Endothelial cell of umbilical vein (primary cell): ENCODE data around the gene KCNAB2. TPM values are rescaled to one million over a fixed set of nuclear protein-coding genes. Genes with fewer than 3 reads are reported as not detected.

Experiments
- BruUV-seq: library from RNA; stranded (reverse); fragments of 400-500 nt; replicated peaks from 2 replicates; lab custom pipeline; 2021; lab: Mats Ljungman, UMichigan
- CTCF ChIA-PET: fragments of 300-600, 350-600 bp; sonication (Branson Sonifier 250); formaldehyde crosslinking; loops from one replicate; lab custom pipeline; 2021; ENCODE audit warnings: antibody characterized with exemption, inconsistent platforms; lab: Charles Lee
- POLR2A ChIA-PET: fragments of 300-600, 350-600 bp; sonication (Branson Sonifier 250); formaldehyde crosslinking; loops from one replicate; lab custom pipeline; 2021; ENCODE audit warnings: antibody characterized with exemption, inconsistent platforms; lab: Charles Lee
- DNase-seq: peaks from one replicate; pipeline ENCODE4 v3.0.0-alpha.2; 2011; ENCODE audit warnings: low read depth, low spot score
- FAIRE-seq: peaks from 2 replicates; lab custom pipeline; 2011; peaks lifted over from hg19 to GRCh38; lab: Jason Lieb, UNC
- H2AFZ ChIP-seq: 2 replicates; pipeline ENCODE4 v1.6.0; 2012; ENCODE audit warnings: low read depth, low read length, control low read depth, inconsistent platforms
- H3K27ac ChIP-seq: 2 replicates; pipeline ENCODE4 v1.5.1; 2011; ENCODE audit warnings: low read depth, mild to moderate bottlenecking, control low read depth, low read length, moderate library complexity; ENCODE audit not compliant: insufficient read depth
- H3K27me3 ChIP-seq, 2 experiments: 2 replicates each; pipeline versions ENCODE4 v1.6.0 to v1.6.1; 2011; ENCODE audit warnings: low read length in 2 of 2, mixed read lengths in 1 of 2; ENCODE audit not compliant: control insufficient read depth in 2 of 2, insufficient read depth in 2 of 2
- H3K36me3 ChIP-seq, 2 experiments: 2 replicates in 1 of 2; 3 replicates in 1 of 2; pipeline ENCODE4 v1.5.1; 2011; ENCODE audit warnings: low read length in 2 of 2, mild to moderate bottlenecking in 1 of 2, moderate library complexity in 1 of 2; ENCODE audit not compliant: control insufficient read depth in 2 of 2, insufficient read depth in 2 of 2; ENCODE audit errors: extremely low read depth in 1 of 2
- H3K4me1 ChIP-seq: 3 replicates; pipeline ENCODE4 v1.5.1; 2011; ENCODE audit warnings: mild to moderate bottlenecking, low read length; ENCODE audit not compliant: control insufficient read depth, insufficient read depth; ENCODE audit errors: extremely low read depth
- H3K4me2 ChIP-seq: 2 replicates; pipeline ENCODE4 v1.6.1; 2011; ENCODE audit warnings: low read length, control low read depth, mixed read lengths; ENCODE audit not compliant: insufficient read depth
- H3K4me3 ChIP-seq, 3 experiments: fragments of 200-600 bp in 1 of 3; sonication (generic), shearing (Covaris generic) in 1 of 3; replicated peaks in 1 of 3; 2 replicates each; pipeline ENCODE4 v1.5.1; 2011 to 2016; ENCODE audit warnings: control low read depth in 3 of 3, low read length in 3 of 3, mild to moderate bottlenecking in 2 of 3, inconsistent platforms in 1 of 3, low read depth in 1 of 3, moderate library complexity in 1 of 3; ENCODE audit not compliant: insufficient read depth in 1 of 3
- H3K79me2 ChIP-seq: 2 replicates; pipeline ENCODE4 v1.6.0; 2012; ENCODE audit warnings: low read length, inconsistent platforms; ENCODE audit not compliant: control insufficient read depth, insufficient read depth
- H3K9ac ChIP-seq: replicated peaks from 2 replicates; pipeline ENCODE3; 2011; ENCODE audit warnings: low read length, control low read depth; ENCODE audit not compliant: insufficient read depth; ENCODE audit errors: extremely low read depth
- H3K9me1 ChIP-seq: replicated peaks from 3 replicates; pipeline ENCODE4 v1.6.0; 2011; ENCODE audit warnings: mild to moderate bottlenecking, low read length; ENCODE audit not compliant: control insufficient read depth, insufficient read depth; ENCODE audit errors: extremely low read depth
- H3K9me3 ChIP-seq: replicated peaks from 2 replicates; pipeline ENCODE4 v1.5.1; 2012; ENCODE audit warnings: low read length, inconsistent platforms; ENCODE audit not compliant: control insufficient read depth, insufficient read depth
- H4K20me1 ChIP-seq: replicated peaks from 2 replicates; pipeline ENCODE3; 2011; ENCODE audit warnings: mild to moderate bottlenecking, low read length; ENCODE audit not compliant: control insufficient read depth, insufficient read depth; ENCODE audit errors: extremely low read depth
- CTCF ChIP-seq, 2 donors: IDR thresholded peaks; 1 replicate in 1 of 2; 2 replicates in 1 of 2; pipeline ENCODE4 v1.5.1; 2011; ENCODE audit warnings: low read length in 2 of 2, mild to moderate bottlenecking in 2 of 2, moderate library complexity in 2 of 2, control low read depth in 1 of 2, inconsistent platforms in 1 of 2, low read depth in 1 of 2; ENCODE audit not compliant: insufficient read depth in 1 of 2; ENCODE audit errors: extremely low read depth in 1 of 2
- EZH2 ChIP-seq: IDR thresholded peaks from 2 replicates; pipeline ENCODE4 v1.6.1; 2012; ENCODE audit warnings: borderline replicate concordance, low read depth, mild to moderate bottlenecking, moderate library complexity, low read length, inconsistent platforms; ENCODE audit not compliant: severe bottlenecking
- FOS ChIP-seq: IDR thresholded peaks from 2 replicates; pipeline ENCODE4 v1.6.1; 2011; ENCODE audit warnings: mild to moderate bottlenecking, low read length, moderate library complexity, borderline replicate concordance; ENCODE audit not compliant: insufficient read depth
- GATA2 ChIP-seq: IDR thresholded peaks from 2 replicates; pipeline ENCODE4 v1.7.0; 2011; ENCODE audit warnings: low read depth, mild to moderate bottlenecking, moderate library complexity, mixed read lengths, low read length; ENCODE audit not compliant: insufficient read length, insufficient read depth
- JUN ChIP-seq: IDR thresholded peaks from 2 replicates; pipeline ENCODE4 v1.6.1; 2011; ENCODE audit warnings: borderline replicate concordance, low read depth; ENCODE audit not compliant: insufficient read length, insufficient read depth
- MAX ChIP-seq: IDR thresholded peaks from 2 replicates; pipeline ENCODE4 v1.6.1; 2011; ENCODE audit not compliant: insufficient read depth, insufficient read length
- MYC ChIP-seq: IDR thresholded peaks from one replicate; pipeline ENCODE4 v1.6.1; 2011; ENCODE audit warnings: mild to moderate bottlenecking, low read depth, low read length
- POLR2A ChIP-seq: IDR thresholded peaks from 2 replicates; pipeline ENCODE4 v1.6.1; 2012; ENCODE audit warnings: low read depth, mild to moderate bottlenecking, control low read depth, low read length
- POLR2AphosphoS5 ChIP-seq: IDR thresholded peaks from 2 replicates; pipeline ENCODE4 v1.6.1; 2012; ENCODE audit warnings: low read depth, mild to moderate bottlenecking, control low read depth, low read length, moderate library complexity; ENCODE audit not compliant: insufficient read depth
- dilution Hi-C: fragments of 300-500 bp; cut with MboI; formaldehyde crosslinking; loops from one replicate; pipeline ENCODE4 v1.15.0; 2019; ENCODE audit warnings: low sequenced_read_pairs; ENCODE audit not compliant: extremely low pct_ligation_motif_present
- intact Hi-C: fragments of 100-400 bp; cut with micrococcal nuclease; formaldehyde crosslinking; loops from one replicate; pipeline ENCODE4 v1.10.0; 2022
- polyA plus RNA-seq, 4 experiments: library from polyadenylated mRNA; depleted of rRNA in 3 of 4; stranded (reverse) in 3 of 4; unstranded in 1 of 4; fragments of >200 nt; gene quantifications; 2 replicates each; pipeline versions ENCODE4 v1.2.1 to v1.2.3, GENCODE V29; 2011 to 2012; ENCODE audit warnings: missing spikeins in 1 of 4
- total RNA-seq: library from RNA; stranded (reverse); gene quantifications from 2 replicates; pipeline ENCODE4 v1.2.3, GENCODE V29; 2021

The KCNAB2 gene
- total and polyA plus RNA-seq, 2 donors (not counting 3 experiments of a cell fraction or from before 2014, with no cell fraction given), result 2.4 to 3.8 TPM

- Histone ChIP-seq H3K4me2 (no peak overlapping the region), H3K4me3 (no peak overlapping the region), H3K9ac (no peak overlapping the region), H3K4me1 (peaks cover 3% of the 10 kb centered on the region), H3K36me3 (no peaks in the 10 kb centered on the region), H3K9me1 (no peaks in the 10 kb centered on the region), H3K27me3 (no peaks in the 10 kb centered on the region), H4K20me1 (no peaks in the 10 kb centered on the region), H3K9me3 (no peaks in the 10 kb centered on the region), H2AFZ (no peak overlapping the region), H3K27ac (no peak overlapping the region), H3K79me2 (no peaks in the 10 kb centered on the region)
- no peak for TF ChIP-seq POLR2A
- no peak for TF ChIP-seq FOS
- no peak for TF ChIP-seq CTCF (IDR thresholded peaks at IDR 0.05; ENCODE audit: extremely low read depth in 1 of 2, insufficient read depth in 1 of 2, low read depth in 1 of 2, low read length in 2 of 2)
- no peak for TF ChIP-seq MAX
- no peak for TF ChIP-seq POLR2AphosphoS5
- TF ChIP-seq GATA2, result no peak
- TF ChIP-seq EZH2, result no peak
- TF ChIP-seq JUN, result no peak
- TF ChIP-seq MYC, result no peak
- POLR2A ChIA-PET, result no interaction called here
- FAIRE-seq (peak; percentile 65), DNase-seq (peak; percentile 45)
- intact Hi-C loops, result loop anchor here (10.0 kb wide), 1 partner anchor 229 kb away; no protein-coding TSS in a partner anchor
- BruUV-seq, result no TSS peak
- dilution Hi-C loops, result no loop called here
- CTCF ChIA-PET, result interaction anchor here (0.8 to 1.1 kb wide), 4 partner anchors 11 to 131 kb away, joined by 3 read pairs; no protein-coding TSS in a partner anchor
Observed at GRCh38 chr1:6116137-6116536, 70.4 kb downstream of the KCNAB2 start.
